WTC11 (cell line): ENCODE data around the gene LRRC27.

ENCODE experiments used
- CREB1 ChIP-seq: sonication (generic); formaldehyde crosslinking; IDR thresholded peaks from 2 replicates; pipeline ENCODE4 v1.8.0; 2023; ENCODE audit warnings: mild to moderate bottlenecking, missing genetic modification reagents
- CTCF ChIP-seq: fragments of 200-600 bp; IDR thresholded peaks from 2 replicates; pipeline ENCODE4 v1.8.0; 2022; ENCODE audit warnings: antibody characterized with exemption
- E2F4 ChIP-seq: sonication (generic); formaldehyde crosslinking; IDR thresholded peaks from 2 replicates; pipeline ENCODE4 v1.8.1; 2022; ENCODE audit warnings: low read depth, mild to moderate bottlenecking, moderate library complexity, missing genetic modification reagents, borderline replicate concordance
- ELF4 ChIP-seq: sonication (generic); formaldehyde crosslinking; IDR thresholded peaks from 2 replicates; pipeline ENCODE4 v1.8.1; 2022; ENCODE audit warnings: low read depth, mild to moderate bottlenecking, moderate library complexity, missing genetic modification reagents
- JUN ChIP-seq: sonication (generic); formaldehyde crosslinking; IDR thresholded peaks from 2 replicates; pipeline ENCODE4 v1.8.0; 2023; ENCODE audit warnings: mild to moderate bottlenecking, missing genetic modification reagents
- TP53 ChIP-seq: sonication (generic); formaldehyde crosslinking; IDR thresholded peaks from 2 replicates; pipeline ENCODE4 v1.8.1; 2023; ENCODE audit warnings: mild to moderate bottlenecking, missing genetic modification reagents
- USF2 ChIP-seq: sonication (generic); formaldehyde crosslinking; IDR thresholded peaks from 2 replicates; pipeline ENCODE4 v1.8.1; 2023; ENCODE audit warnings: mild to moderate bottlenecking, missing genetic modification reagents, moderate library complexity
- ZNF232 ChIP-seq: sonication (generic); formaldehyde crosslinking; IDR thresholded peaks from 2 replicates; pipeline ENCODE4 v1.8.0; 2022; ENCODE audit warnings: mild to moderate bottlenecking, missing genetic modification reagents
- ZNF263 ChIP-seq: sonication (generic); formaldehyde crosslinking; IDR thresholded peaks from 2 replicates; pipeline ENCODE4 v1.8.1; 2022; ENCODE audit warnings: low read depth, mild to moderate bottlenecking, moderate library complexity, missing genetic modification reagents
- ZNF416 ChIP-seq: fragments of 250-450 bp; sonication (Bioruptor Pico); IDR thresholded peaks from 2 replicates; pipeline ENCODE4 v1.9.0; 2021; ENCODE audit warnings: mild to moderate bottlenecking, inconsistent platforms
- TF ChIP-seq, protein P1 (sequence below): sonication (generic); formaldehyde crosslinking; IDR thresholded peaks from 2 replicates; pipeline ENCODE4 v1.8.1; 2022; ENCODE audit warnings: missing genetic modification reagents, borderline replicate concordance
- TF ChIP-seq, protein P2 (sequence below): sonication (generic); formaldehyde crosslinking; IDR thresholded peaks from 2 replicates; pipeline ENCODE4 v1.8.0; 2022; ENCODE audit warnings: mild to moderate bottlenecking, missing genetic modification reagents

GRCh38 chr10:132359305-132360040, 27.5 kb downstream of the LRRC27 start:
- TF ChIP-seq CTCF = no peak
- TF ChIP-seq, protein P1, sequence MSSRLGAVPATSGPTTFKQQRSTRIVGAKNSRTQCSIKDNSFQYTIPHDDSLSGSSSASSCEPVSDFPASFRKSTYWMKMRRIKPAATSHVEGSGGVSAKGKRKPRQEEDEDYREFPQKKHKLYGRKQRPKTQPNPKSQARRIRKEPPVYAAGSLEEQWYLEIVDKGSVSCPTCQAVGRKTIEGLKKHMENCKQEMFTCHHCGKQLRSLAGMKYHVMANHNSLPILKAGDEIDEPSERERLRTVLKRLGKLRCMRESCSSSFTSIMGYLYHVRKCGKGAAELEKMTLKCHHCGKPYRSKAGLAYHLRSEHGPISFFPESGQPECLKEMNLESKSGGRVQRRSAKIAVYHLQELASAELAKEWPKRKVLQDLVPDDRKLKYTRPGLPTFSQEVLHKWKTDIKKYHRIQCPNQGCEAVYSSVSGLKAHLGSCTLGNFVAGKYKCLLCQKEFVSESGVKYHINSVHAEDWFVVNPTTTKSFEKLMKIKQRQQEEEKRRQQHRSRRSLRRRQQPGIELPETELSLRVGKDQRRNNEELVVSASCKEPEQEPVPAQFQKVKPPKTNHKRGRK (CRISPR knock-in tag) = no peak
- TF ChIP-seq CREB1 (CRISPR knock-in tag) = no peak
- no peak for TF ChIP-seq ZNF232
- no peak for TF ChIP-seq ELF4
- TF ChIP-seq ZNF263 (CRISPR knock-in tag) = no peak
- TF ChIP-seq E2F4 = no peak
- no peak for TF ChIP-seq TP53 (CRISPR knock-in tag)
- no peak for TF ChIP-seq ZNF416 (CRISPR knock-in tag)
- TF ChIP-seq JUN = no peak
- no peak for TF ChIP-seq USF2
- TF ChIP-seq, protein P2, sequence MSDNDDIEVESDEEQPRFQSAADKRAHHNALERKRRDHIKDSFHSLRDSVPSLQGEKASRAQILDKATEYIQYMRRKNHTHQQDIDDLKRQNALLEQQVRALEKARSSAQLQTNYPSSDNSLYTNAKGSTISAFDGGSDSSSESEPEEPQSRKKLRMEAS = no peak
